ENCODE data around the gene MPND. TPM values are rescaled to one million over a fixed set of nuclear protein-coding genes. Genes with fewer than 3 reads are reported as not detected.

The MPND gene
- total RNA-seq, 2 donors from 2014 or later: 6.2 to 7.3 TPM

DNA sequence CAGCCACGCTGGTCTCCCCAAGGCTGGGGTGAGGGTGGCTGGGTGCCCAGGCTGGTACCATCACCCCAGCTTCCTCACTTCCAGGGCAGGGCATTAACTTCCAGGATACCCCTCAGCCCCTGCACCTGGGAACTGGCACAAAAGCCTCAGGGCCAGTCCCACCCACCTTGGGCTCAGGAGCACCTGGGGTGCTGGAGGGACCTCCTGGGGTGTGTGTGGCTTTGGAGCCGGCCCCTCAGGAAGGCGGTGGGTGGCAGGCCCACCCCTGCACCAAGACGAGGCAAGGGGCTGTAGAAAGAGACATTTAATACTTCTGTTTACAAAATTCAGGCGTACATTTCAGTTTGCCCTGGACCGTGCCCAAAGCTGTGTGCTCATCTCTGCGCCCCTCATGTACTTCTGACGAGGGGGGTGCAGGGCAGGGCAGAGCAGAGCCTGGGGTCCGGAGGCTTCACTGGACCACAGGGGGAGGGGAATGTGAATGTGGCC is 16.8 kb downstream of the MPND start:
- TF ChIP-seq, protein P1, sequence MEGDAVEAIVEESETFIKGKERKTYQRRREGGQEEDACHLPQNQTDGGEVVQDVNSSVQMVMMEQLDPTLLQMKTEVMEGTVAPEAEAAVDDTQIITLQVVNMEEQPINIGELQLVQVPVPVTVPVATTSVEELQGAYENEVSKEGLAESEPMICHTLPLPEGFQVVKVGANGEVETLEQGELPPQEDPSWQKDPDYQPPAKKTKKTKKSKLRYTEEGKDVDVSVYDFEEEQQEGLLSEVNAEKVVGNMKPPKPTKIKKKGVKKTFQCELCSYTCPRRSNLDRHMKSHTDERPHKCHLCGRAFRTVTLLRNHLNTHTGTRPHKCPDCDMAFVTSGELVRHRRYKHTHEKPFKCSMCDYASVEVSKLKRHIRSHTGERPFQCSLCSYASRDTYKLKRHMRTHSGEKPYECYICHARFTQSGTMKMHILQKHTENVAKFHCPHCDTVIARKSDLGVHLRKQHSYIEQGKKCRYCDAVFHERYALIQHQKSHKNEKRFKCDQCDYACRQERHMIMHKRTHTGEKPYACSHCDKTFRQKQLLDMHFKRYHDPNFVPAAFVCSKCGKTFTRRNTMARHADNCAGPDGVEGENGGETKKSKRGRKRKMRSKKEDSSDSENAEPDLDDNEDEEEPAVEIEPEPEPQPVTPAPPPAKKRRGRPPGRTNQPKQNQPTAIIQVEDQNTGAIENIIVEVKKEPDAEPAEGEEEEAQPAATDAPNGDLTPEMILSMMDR (IDR thresholded peaks at IDR 0.05): no peak
- Histone ChIP-seq H3K9me3 (no peaks in the 10 kb centered on the region), H3K27ac (no peak overlapping the region), H3K4me1 (no peaks in the 10 kb centered on the region), H3K4me3 (no peak overlapping the region), H3K36me3 (peaks cover 63% of the 10 kb centered on the region), H3K27me3 (no peaks in the 10 kb centered on the region)
- no peak for DNase-seq (ENCODE audit: low spot score)

DNA sequence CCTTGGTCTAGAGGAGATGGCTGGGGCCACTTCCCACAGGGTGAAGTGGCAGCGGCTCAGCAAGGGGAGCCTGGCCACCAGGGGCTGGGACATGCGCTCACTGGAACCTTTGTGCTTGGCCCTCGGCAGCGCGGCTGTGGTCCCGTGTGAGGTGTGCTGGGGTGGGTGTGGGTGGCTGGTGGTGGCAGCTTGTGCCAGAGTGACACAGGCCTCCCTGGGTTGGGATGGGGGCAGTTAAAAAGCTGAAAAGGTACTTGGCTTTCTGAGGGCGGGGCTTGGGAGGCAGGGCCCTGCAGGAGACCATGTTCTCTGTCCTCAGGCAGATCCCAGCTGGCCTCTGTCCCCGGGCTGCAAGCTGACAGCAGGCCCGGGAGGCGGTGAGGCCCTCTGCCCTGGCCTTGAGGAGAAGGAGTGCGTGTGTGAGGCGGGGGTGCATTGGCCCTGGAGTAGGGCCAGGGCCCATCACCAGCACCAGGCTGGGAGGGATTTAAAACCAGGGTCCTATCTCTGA is 17.3 kb downstream of the MPND start:
- H3K36me3 ChIP-seq: peaks cover 68% of the 10 kb centered on the region
- H3K4me3 ChIP-seq: no peak overlapping the region
- no peaks in the 10 kb centered on the region for H3K4me1 ChIP-seq
- no peak overlapping the region for H3K27ac ChIP-seq
- TF ChIP-seq, protein P1 (IDR thresholded peaks at IDR 0.05): no peak
- DNase-seq (ENCODE audit: low spot score): no peak
- no peaks in the 10 kb centered on the region for H3K9me3 ChIP-seq
- no peaks in the 10 kb centered on the region for H3K27me3 ChIP-seq

GRCh38 chr19:4361152-4362046 is 18.0 kb downstream of the MPND start:
- Histone ChIP-seq H3K36me3 (peaks cover 75% of the 10 kb centered on the region), H3K27me3 (no peaks in the 10 kb centered on the region), H3K4me3 (no peak overlapping the region), H3K27ac (no peak overlapping the region), H3K4me1 (no peaks in the 10 kb centered on the region), H3K9me3 (no peaks in the 10 kb centered on the region)
- no peak for DNase-seq (ENCODE audit: low spot score)
- TF ChIP-seq, protein P1 (IDR thresholded peaks at IDR 0.05): no peak

- Histone ChIP-seq H3K36me3 (peaks cover 76% of the 10 kb centered on the region), H3K27me3 (no peaks in the 10 kb centered on the region), H3K27ac (no peak overlapping the region), H3K4me1 (peaks cover 0 to 7% of the 10 kb centered on the region in 2 donors), H3K9me3 (no peaks in the 10 kb centered on the region), H3K4me3 (no peak overlapping the region)
- DNase-seq (ENCODE audit: low spot score): no peak
- TF ChIP-seq, protein P1 (IDR thresholded peaks at IDR 0.05): no peak
Observed at GRCh38 chr19:4362101-4362828, 18.9 kb downstream of the MPND start.

GRCh38 chr19:4362831-4363545 is 19.6 kb downstream of the MPND start:
- no peak overlapping the region for H3K4me3 ChIP-seq
- peaks cover 76% of the 10 kb centered on the region for H3K36me3 ChIP-seq
- TF ChIP-seq, protein P1 (IDR thresholded peaks at IDR 0.05): no peak
- no peak for DNase-seq (ENCODE audit: low spot score)
- H3K4me1 ChIP-seq: peaks cover 0 to 14% of the 10 kb centered on the region in 2 donors
- H3K27ac ChIP-seq: no peak overlapping the region
- H3K27me3 ChIP-seq: no peaks in the 10 kb centered on the region
- H3K9me3 ChIP-seq: no peaks in the 10 kb centered on the region

Measured in right atrium auricular region (tissue), 2 donors.